Coronary artery (tissue), 2 donors: ENCODE results near the gene KCMF1.

Experiments
- DNase-seq: peaks from one replicate; pipeline ENCODE4 v3.0.0-alpha.2; 2017; ENCODE audit warnings: low spot score
- H3K27ac ChIP-seq, 2 donors: fragments of 200-600 bp; sonication (generic); one replicate each; pipeline ENCODE4 v1.5.1; 2016 to 2019
- H3K4me3 ChIP-seq: fragments of 200-600 bp; sonication (generic); 2 replicates; pipeline ENCODE4 v1.5.1; 2016; ENCODE audit warnings: mild to moderate bottlenecking, moderate library complexity
- TF ChIP-seq, protein P1 (sequence below): fragments of 200-600 bp; sonication (generic); IDR thresholded peaks from one replicate; pipeline ENCODE4 v1.5.1; 2019; ENCODE audit warnings: antibody characterized with exemption

The KCMF1 gene

DNA sequence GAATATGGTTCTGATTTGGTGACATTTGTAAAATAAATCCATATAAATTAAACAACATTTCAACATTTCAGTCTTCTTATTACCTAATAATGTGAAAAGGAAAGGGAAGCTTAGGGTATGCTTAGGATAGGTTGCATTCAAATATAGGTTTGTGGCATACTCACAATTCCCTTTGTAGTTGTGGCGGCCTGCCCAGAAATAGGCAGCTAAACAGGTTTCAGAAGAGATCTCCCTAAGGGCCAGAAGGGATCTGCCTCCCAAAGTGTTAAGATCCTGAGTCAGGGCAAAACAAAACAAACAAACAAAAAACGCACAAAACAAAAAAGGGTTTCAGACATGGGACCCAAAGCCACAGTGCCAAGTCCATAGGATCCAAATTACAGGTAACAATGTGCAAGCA is 120.9 kb downstream of the KCMF1 start:
- no peak overlapping the region for H3K4me3 ChIP-seq
- TF ChIP-seq, protein P1, sequence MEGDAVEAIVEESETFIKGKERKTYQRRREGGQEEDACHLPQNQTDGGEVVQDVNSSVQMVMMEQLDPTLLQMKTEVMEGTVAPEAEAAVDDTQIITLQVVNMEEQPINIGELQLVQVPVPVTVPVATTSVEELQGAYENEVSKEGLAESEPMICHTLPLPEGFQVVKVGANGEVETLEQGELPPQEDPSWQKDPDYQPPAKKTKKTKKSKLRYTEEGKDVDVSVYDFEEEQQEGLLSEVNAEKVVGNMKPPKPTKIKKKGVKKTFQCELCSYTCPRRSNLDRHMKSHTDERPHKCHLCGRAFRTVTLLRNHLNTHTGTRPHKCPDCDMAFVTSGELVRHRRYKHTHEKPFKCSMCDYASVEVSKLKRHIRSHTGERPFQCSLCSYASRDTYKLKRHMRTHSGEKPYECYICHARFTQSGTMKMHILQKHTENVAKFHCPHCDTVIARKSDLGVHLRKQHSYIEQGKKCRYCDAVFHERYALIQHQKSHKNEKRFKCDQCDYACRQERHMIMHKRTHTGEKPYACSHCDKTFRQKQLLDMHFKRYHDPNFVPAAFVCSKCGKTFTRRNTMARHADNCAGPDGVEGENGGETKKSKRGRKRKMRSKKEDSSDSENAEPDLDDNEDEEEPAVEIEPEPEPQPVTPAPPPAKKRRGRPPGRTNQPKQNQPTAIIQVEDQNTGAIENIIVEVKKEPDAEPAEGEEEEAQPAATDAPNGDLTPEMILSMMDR, result no peak
- DNase-seq, result no peak
- H3K27ac ChIP-seq, result no peak overlapping the region

DNA sequence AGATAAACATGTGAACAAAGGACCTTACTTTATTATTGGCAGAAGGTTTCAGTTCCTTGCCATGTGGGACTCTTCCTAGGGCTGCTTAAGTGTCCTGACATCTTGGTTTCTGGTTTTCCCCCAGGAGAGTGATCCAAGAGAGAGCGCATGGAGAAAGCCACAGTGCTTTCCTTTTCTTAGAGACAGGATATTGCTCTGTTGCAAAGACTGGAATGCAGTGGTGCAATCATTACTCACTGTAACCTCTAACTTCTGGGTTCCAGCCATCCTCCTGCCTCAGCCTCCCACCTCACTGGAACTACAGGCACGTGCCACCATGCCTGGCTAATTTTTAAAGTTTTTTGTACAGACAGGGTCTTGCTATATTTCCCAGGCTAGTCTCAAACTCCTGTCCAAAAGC is 124.1 kb downstream of the KCMF1 start:
- no peak for DNase-seq
- TF ChIP-seq, protein P1, result no peak
- Histone ChIP-seq H3K4me3 (no peak overlapping the region), H3K27ac (no peak overlapping the region)

DNA sequence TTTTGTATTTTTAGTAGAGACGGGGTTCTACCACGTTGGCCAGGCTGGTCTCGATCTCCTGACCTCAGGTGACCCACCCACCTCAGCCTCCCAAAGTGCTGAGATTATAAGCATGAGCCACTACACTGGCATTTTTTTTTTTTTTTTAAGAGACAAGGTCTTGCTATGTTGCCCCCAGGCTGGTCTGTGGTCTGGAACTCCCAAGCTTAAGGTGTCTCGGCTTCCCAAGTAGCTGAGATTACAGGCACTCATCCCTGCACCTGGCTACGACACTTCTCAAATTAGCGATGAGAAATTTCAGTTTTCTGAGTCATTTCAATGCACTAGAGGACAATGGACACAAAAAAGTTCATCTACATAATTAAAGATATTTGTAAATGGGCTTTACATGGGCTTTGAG is 125.7 kb downstream of the KCMF1 start:
- TF ChIP-seq, protein P1, result no peak
- no peak for DNase-seq
- H3K4me3 ChIP-seq, result no peak overlapping the region
- no peak overlapping the region for H3K27ac ChIP-seq

DNA sequence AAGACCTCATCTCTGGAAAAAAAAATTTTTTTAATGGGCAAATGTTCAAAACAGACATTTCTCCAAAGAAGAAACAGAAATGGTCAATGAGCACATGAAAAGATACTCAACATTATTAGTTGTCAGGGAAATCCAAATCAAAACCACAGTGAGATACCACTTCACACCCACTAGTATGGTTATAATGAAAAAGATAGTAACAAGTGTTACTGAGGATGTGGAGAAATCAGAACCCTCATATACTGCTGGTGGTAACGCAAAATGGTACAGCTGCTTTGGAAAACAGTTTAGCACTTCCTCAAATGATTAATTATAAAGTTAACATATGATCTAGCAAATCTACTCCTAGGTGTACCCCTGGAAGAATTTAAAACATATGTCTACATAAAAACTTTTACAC is 133.3 kb downstream of the KCMF1 start:
- TF ChIP-seq, protein P1, result no peak
- Histone ChIP-seq H3K4me3 (no peak overlapping the region), H3K27ac (no peak overlapping the region)
- DNase-seq, result no peak

DNA sequence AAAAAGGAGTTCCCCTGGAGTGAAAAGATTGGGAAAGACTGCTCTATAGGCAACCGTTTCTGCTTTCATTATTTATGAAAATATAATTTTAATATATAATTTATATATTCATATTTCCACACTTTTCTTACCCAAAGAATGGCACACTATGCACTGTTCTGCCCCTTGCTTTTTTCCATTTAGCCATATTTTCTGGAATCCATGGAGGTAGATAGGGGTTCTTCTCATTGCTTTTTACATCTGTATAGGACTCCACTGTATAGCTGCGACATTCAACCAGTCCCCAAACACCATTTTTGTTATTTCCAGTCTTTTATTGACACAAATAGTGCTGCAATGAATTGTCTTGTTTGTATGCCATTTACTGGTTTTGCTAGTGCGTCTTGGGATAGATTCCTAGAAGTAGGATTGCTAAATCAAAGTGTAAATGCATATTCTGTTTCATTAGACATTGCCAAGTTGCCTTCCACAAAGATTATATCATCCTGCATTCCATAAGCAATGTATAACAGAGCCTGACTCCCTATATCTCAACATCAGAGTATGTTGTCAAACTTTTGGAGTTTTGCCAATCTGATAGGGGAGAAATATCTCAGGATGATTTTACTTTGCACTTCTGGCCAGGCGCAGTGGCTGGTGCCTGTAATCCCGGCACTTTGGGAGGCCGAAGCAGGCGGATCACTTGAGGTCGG is 135.7 kb downstream of the KCMF1 start:
- no peak for DNase-seq
- H3K27ac ChIP-seq, result no peak overlapping the region
- TF ChIP-seq, protein P1, result no peak
- H3K4me3 ChIP-seq, result no peak overlapping the region
